Limb (tissue), 2 donors: ENCODE results near the gene SLIT3.

Source experiments
- DNase-seq, 2 donors: peaks; one replicate each; pipeline ENCODE4 v3.0.0-alpha.2; 2016; ENCODE audit errors: extremely low spot score in 2 of 2

The SLIT3 gene

GRCh38 chr5:169083394-169084018, 217.4 kb downstream of the SLIT3 start:
- no peak for DNase-seq

GRCh38 chr5:169081000-169081724, 219.8 kb downstream of the SLIT3 start:
- no peak for DNase-seq

GRCh38 chr5:169080448-169080911, 220.5 kb downstream of the SLIT3 start:
- peak in 1 of 2 donors; percentile 37 for DNase-seq

- no peak for DNase-seq
Measured at GRCh38 chr5:169079697-169080096, 221.2 kb downstream of the SLIT3 start.

GRCh38 chr5:169074839-169075238, 226.1 kb downstream of the SLIT3 start:
- DNase-seq: no peak

GRCh38 chr5:169072233-169072632, 228.7 kb downstream of the SLIT3 start:
- DNase-seq: no peak

GRCh38 chr5:169070413-169070812, 230.5 kb downstream of the SLIT3 start:
- no peak for DNase-seq

- no peak for DNase-seq
Measured at GRCh38 chr5:169067751-169068173, 233.2 kb downstream of the SLIT3 start.

- DNase-seq: no peak
Measured at GRCh38 chr5:169065400-169065799, 235.5 kb downstream of the SLIT3 start.

GRCh38 chr5:169064093-169064492, 236.8 kb downstream of the SLIT3 start:
- peak in 1 of 2 donors; percentile 56 for DNase-seq

GRCh38 chr5:169063316-169063953, 237.5 kb downstream of the SLIT3 start:
- no peak for DNase-seq

- no peak for DNase-seq
Measured at GRCh38 chr5:169062690-169063089, 238.2 kb downstream of the SLIT3 start.

GRCh38 chr5:169054506-169054905, 246.4 kb downstream of the SLIT3 start:
- DNase-seq: no peak

GRCh38 chr5:169052207-169052606, 248.7 kb downstream of the SLIT3 start:
- no peak for DNase-seq

- DNase-seq: no peak
Measured at GRCh38 chr5:169051351-169051750, 249.6 kb downstream of the SLIT3 start.

GRCh38 chr5:169050636-169051035, 250.3 kb downstream of the SLIT3 start:
- no peak for DNase-seq

- DNase-seq: no peak
Measured at GRCh38 chr5:169050146-169050571, 250.8 kb downstream of the SLIT3 start.

- DNase-seq: no peak
Measured at GRCh38 chr5:169049712-169050111, 251.2 kb downstream of the SLIT3 start.

- DNase-seq: no peak
Measured at GRCh38 chr5:169048181-169049125, 252.5 kb downstream of the SLIT3 start.

GRCh38 chr5:169044962-169045361, 256.0 kb downstream of the SLIT3 start:
- DNase-seq: no peak

GRCh38 chr5:169041180-169041579, 259.8 kb downstream of the SLIT3 start:
- no peak for DNase-seq
